HG03139 (cell line): ENCODE measurements around the gene SKIL.
A peak's percentile ranks its signal among the peaks of the same experiment; 100 is the strongest.

Source experiments
- ATAC-seq: cut with Tn5 transposase; IDR thresholded peaks from one replicate; pipeline ENCODE4 v1.9.1; 2021; ENCODE audit not compliant: unreplicated experiment

SKIL gene

DNA sequence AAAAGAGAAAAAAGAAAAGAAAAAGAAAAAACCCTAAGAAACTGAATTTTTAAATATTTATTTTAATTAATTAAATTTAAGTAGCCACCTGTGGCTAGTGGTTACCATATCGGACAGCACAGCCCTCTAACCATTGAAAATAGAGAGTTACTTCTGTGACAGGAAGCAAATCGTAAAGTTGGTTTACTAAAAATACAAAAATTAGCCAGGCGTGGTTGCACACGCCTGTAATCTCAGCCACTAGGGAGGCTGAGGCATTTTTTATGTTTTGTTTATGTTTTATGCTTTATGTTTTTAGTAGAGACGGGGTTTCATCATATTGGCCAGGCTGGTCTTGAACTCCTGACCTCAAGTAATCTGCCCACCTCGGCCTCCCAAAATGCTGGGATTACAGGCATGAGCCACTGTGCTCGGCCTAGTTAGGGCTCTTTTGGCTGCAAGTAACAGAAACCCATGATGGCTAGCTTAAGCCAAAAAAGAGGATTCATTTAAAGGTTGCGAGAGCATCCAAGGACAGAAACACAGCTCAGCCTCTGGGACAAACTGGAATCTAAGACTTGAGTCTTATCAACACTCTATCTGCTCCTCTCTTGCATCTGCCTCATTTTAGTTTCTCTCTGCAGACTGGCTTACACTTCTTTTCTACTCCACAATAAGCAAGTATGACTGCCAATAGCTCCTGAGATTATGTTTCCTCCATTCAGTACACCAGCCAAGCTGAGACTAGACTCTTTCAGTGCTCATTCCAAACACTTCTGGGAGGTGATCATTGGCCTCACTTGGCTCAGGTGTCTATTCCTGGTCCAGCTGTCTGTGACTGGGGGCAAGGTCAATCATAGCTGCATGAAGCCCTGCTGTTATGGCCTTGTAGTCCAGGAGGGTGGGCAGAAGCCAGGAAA, 6.8 kb upstream of the SKIL start:
- peak; percentile 53 for ATAC-seq

- no peak for ATAC-seq
Observed at GRCh38 chr3:170352936-170353335, 4.6 kb upstream of the SKIL start.

- ATAC-seq: no peak
Observed at GRCh38 chr3:170353485-170353884, 4.0 kb upstream of the SKIL start.

GRCh38 chr3:170354760-170355159, 2.8 kb upstream of the SKIL start:
- ATAC-seq: no peak

DNA sequence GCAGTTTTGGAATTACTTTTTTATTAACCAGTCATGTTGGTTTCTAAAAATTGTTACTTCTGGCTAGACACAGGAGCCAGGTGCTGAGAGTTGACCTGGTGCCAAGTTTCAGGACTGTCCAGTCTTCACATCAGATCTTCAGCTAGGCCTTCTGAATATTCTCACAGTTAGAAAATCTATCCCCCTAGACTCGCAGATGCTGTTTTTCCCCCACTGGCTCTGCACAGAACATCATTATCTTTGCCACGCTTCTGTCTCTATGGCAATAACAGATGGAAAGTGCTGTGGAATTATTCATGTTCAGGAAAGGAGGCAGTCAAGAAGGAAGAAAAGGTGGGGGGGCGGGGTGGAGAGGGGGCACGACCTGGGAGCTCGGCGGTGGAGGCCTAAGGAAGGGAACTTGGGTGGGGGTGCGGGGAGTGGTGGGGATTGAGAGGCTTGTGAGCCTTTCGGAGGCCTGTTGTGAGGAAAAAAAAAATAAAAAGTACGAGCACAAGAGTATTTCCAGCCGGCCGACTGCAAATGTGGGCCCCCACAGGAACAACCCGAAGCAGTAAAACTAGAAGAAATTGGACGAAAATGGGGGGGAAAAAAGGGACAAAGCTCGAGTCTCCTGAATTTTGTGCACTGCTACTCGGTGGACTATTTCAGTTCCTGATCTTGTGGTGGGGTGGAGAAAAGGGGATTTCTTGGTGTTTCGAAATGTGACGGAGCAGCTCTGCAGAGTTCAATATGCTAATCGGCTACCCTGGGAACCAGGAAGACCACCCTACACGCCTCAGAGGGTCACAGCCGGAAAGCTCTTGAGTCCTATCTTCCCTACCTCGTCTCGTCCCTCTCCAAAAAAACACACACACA, 1.5 kb upstream of the SKIL start:
- peak; percentile 10 for ATAC-seq

DNA sequence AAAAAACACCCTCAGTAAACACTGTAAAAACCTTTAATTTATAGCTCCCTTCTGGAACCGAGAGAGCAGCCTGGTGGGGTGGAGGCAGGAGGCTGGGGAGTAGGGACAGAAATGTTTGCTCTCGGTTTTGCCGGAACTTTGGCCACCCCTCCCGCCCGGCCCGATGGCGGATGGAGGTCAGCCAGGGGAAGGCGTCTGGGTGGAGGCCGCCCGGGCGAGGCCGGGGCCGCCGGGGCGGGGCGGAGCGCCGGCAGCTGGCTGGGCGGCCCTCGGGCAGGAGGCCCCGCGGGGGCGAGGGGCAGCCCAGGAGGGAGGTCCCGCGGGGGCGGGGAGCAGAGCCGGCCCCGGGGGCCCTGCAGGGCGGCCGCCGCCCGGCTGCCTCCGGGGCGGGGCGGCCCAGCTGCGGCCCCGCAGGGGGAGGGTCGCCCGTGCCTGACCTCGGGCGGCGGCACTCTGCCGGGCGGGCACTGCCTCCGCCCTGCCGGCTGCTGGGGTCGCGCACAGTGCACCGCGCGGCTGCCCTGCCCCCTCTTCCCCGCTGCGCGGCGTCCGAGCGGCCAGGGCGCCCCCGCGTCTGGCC, 829 bp upstream of the SKIL start:
- ATAC-seq: peak; percentile 36

GRCh38 chr3:170358042-170359010, 811 bp downstream of the SKIL start:
- ATAC-seq: peak; percentile 4

DNA sequence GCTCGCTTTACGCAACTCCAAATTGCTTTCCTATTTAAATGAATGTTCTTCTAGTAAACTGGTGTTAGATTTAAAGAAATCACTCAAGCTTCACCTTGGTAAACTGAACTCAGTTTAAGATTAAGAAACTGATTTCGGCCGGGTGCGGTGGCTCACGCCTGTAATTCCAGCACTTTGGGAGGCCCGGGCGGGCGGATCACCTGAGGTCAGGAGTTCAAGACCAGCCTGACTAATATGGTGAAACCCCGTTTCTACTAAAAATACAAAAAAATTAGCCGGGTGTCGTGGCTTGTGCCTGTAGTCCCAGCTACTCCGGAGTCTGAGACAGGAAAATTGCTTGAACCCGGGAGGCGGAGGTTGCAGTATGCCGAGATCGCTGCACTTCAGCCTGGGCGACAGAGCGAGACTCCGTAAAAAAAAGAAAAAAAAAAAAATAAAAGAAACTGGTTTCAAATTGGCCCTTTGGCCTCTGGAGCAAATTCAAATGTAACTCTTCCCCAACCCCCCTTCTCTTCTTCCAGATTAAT, 1.7 kb downstream of the SKIL start:
- no peak for ATAC-seq

DNA sequence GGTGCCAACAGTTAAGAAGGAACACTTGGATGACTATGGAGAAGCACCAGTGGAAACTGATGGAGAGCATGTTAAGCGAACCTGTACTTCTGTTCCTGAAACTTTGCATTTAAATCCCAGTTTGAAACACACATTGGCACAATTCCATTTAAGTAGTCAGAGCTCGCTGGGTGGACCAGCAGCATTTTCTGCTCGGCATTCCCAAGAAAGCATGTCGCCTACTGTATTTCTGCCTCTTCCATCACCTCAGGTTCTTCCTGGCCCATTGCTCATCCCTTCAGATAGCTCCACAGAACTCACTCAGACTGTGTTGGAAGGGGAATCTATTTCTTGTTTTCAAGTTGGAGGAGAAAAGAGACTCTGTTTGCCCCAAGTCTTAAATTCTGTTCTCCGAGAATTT, 3.0 kb downstream of the SKIL start:
- no peak for ATAC-seq

GRCh38 chr3:170360916-170361315, 3.4 kb downstream of the SKIL start:
- no peak for ATAC-seq

- ATAC-seq: no peak
Observed at GRCh38 chr3:170361711-170362110, 4.2 kb downstream of the SKIL start.

DNA sequence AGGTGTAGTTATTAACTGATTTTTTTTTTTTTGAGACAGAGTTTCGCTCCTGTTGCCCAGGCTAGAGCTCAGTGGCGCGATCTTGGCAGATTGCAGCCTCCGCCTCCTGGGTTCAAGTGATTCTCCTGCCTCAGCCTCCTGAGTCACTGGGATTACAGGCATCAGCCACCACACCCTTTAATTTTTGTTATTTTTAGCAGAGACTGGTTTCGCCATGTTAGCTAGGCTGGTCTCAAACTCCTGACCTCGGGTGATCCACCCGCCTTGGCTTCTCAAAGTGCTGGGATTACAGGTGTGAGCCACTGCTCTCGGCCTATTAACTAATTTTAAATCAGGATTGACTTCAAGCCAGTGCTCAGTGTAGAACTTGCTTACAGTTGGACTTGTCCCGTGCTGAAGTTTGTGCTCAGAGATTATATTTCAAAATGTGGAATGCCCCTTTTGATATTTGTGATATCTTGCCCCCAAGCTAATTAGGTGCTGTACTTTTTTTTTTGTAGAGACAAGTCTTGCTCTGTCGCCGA, 6.0 kb downstream of the SKIL start:
- no peak for ATAC-seq

- no peak for ATAC-seq
Observed at GRCh38 chr3:170364965-170365364, 7.5 kb downstream of the SKIL start.

DNA sequence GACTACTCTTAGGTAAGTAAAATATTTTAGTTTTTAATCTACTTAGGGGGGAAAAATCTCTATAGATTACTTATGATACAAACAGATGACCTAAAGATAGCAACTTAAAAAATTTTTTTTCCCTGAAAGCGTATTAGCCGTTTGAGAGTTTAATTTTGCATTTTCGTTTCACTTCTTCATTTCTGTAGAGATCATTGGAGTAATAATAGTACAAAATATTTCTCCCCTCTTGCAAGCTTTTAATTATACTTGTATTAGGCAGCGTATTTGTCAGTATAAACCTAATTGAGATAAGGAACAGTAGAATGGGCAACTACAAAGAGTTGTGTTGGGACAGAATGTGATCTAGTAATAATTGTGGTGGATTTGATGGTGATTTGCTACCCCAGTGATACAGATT, 10.3 kb downstream of the SKIL start:
- ATAC-seq: no peak

DNA sequence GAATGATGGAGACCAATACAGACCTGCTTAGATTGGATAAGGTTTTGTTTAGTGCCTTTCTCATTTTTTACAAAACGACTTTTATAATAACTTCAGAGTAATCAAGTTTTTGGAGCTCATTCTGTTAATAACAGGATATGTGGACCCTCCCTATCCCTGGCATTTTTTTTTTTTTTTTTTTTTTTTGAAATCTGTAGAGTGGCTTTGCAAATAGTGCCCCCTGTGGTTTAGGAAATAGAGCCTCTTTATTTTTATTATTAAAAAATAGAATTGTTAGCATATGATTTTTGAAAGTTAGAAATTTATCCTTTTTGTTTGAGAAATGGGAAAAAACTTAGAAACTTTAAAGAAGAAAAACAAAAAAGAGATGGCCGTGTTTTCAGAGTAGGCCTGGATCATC, 11.4 kb downstream of the SKIL start:
- ATAC-seq: no peak

DNA sequence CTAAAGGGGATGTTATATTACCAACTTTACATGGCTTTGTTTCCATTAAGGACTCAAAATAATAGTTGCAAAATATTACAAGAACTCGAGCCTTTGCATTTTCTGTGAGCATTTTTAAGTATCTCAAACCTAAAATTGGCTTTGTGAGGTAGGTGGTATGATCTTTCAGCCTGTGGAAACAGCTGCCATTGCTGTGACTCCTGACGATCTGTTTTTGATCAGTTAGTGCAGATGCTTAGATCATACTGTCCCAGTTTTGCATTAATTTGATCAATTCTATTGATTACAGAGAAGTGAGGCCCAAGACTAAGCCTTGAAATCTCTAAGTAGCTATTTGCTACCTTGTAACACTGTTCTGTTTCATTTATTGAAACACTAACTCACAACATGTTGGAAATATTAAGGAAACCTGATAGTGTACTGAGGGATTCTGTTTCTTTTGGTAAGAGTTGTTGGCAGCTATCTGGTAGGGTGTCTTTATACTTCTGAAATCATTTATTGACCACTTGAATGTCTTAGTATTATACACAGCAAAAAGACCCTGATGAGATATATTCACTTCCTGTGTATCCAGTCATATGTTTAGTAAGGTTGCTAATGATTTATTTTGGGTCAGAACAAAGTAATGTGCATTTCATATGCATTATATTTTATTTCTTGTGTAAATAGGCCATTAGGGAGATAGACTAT, 14.8 kb downstream of the SKIL start:
- ATAC-seq: no peak

GRCh38 chr3:170383567-170383966, 26.1 kb downstream of the SKIL start:
- no peak for ATAC-seq

- ATAC-seq: no peak
Observed at GRCh38 chr3:170386468-170386867, 29.0 kb downstream of the SKIL start.

DNA sequence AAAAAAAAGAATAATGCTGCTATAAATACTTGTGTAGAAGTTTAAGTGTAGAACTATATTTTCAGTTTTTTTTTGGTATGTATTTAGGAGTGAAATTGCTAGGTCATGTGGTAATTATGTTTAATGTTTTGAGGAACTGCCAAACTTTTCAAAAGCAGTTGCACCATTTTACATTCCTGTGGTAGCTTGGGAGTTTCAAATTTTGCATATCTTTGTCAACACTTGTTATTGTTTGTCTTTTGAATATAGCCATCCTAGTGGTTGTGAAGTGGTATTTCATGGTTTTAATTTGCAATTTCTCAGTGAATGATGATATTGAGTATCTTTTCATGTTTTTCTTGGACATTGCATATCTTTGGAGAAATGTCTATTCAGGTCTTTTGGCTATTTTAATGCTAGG, 30.4 kb downstream of the SKIL start:
- no peak for ATAC-seq
